GM12873 (cell line): ENCODE measurements around the gene SENP5.

Experiments
- CTCF ChIP-seq: IDR thresholded peaks from 2 replicates; pipeline ENCODE4 v1.5.1; 2012; ENCODE audit warnings: low read depth, mild to moderate bottlenecking, moderate library complexity, low read length, control low read depth; ENCODE audit not compliant: insufficient read depth; ENCODE audit errors: missing control alignments

The SENP5 gene

DNA sequence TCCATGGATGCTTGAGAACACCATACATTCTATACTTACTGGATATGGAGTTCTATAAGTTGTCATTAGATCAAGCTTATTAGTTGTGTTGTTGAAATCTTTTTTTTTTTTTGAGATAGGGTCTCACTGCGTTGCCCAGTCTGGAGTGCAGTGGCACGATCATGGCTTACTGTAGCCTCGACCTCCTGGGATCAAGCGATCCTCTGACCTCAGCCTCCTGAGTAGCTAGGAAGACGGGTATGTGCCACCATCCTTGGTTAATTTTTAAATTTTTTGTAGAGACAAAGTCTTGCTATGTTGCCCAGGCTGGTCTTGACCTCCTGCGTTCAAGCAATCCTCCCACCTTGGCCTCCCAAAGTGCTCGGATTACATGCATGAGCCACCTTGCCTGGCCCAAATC is 87.1 kb downstream of the SENP5 start:
- TF ChIP-seq CTCF = no peak

DNA sequence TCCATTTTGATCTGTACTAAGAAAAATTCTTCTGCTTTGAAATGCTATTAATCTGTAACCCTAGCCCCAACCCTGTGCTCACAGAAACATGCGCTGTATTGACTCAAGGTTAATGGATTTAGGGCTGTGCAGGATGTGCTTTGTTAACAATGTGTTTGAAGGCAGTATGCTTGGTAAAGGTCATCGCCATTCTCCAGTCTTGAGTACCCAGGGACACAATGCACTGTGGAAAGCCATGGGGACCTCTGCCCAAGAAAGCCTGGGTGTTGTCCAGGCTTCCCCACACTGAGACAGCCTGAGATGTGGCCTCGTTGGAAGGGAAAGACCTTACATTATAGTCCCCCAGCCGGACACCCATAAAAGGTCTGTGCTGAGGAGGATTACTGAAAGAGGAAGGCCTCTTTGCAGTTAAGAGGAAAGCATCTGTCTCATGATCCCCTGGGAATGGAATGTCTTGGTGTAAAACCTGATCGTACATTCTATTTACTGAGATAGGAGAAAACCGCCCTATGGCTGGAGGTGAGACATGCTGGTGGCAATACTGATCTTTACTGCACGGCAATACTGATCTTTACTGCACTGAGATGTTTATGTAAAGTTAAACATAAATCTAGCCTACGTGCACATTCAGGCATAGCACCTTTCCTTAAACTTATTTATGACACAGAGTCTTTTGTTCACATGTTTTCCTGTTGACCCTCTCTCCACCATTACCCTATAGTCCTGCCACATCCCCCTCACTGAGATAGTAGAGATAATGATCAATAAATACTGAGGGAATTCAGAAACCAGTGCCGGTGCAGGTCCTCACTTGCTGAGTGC is 94.6 kb downstream of the SENP5 start:
- TF ChIP-seq CTCF = no peak

DNA sequence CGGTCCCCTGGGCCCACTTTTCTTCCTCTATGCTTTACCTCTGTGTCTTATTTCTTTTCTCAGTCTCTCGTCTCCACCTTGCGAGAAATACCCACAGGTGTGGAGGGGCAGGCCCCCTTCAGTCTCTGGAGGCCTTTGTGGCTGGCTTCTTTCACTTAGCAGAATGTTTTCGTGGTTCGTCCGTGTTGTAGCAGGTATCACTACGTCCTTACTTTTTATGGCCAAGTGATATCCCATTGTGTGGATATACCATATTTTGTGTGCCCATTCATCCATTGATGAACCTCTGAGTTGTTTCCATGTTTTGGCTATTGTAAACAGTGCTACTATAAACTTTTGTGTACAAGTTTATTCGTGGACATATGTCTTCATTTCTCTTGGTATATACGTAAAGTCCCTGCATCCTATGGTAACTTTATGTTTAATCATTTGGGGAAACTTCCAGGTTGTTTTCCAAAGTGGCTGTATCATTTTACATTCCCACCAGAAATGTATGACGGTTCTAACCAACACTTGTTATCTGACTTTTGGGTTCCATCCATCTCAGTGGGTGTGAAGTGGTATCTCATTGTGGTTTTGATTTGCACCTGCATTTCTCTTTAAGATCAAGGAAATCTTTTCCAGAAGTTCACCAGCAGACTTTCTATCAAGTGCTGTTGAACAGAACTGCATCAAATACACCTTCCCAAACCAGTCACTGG is 95.4 kb downstream of the SENP5 start:
- no peak for TF ChIP-seq CTCF

DNA sequence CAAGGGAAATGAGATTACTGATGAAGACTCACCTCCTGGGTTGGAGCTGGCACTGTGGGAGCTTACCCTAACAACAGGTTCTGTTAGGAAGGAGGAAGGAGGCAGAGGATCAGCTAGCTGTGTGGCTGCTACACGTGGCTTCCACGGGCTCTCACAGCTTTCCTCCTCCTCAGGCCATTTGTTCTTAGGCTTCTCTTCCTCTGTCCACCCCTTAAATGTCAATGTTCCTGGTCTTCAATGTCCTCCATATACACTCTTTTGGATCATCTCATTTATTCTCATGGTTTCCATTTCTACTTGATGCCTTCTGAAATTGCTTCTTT is 95.9 kb downstream of the SENP5 start:
- TF ChIP-seq CTCF = no peak

- TF ChIP-seq CTCF = no peak
These were observed 97.5 kb downstream of the SENP5 start for GRCh38 chr3:196965112-196965803.

- no peak for TF ChIP-seq CTCF
These were observed 98.1 kb downstream of the SENP5 start for GRCh38 chr3:196965804-196966173.

DNA sequence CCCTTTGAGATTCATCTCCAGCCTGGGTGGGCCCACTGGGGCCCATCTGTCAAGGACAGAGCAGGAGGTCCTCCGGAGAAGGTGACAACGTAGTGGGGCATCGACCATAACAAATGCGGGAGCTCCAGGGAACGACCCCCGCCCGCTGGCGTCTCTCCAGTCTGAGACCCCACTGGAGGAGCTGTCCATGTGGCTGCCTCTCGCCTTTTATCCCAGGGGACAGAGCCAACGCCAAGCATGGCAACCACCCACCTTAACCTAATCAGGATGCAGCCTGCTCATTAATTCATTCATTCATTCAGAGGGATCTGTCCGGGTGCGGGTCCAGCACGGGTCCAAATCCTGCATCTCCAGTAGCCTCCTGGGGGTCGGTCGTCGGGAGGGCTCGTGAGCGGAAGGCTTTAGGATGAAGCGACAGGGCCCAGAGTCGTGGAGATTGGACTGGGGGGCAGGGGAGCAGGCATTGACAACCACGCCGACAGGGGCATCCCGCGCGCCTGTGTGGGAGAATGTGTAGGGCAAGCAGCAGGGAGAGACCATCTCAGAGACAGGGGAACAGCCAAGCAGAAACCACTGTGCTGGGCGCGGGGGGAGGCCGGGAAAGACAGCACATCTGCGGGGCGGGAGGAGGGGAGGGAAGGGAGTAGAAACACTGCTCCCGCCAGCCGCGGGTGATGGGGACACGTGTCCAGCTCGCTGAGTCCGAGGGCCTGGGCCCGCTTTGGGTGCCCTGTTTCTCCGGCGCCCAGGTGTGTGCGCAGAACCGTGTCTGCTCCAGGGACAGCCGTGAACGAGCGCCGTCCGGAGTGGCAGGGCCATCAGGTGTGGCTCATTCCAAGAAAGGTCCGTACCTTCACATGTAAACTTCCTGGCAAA is 99.0 kb downstream of the SENP5 start:
- no peak for TF ChIP-seq CTCF
